Right cardiac atrium (tissue), 5 donors: Measurements from ENCODE around the gene NNAT. TPM values are rescaled to one million over a fixed set of nuclear protein-coding genes. Genes with fewer than 3 reads are reported as not detected.

Source experiments
- ATAC-seq, 2 donors: fragments of 200-7000 bp; cut with Tn5 transposase; one replicate each; pipeline versions ENCODE4 v1.8.0 to v1.9.1; 2020; ENCODE audit warnings: moderate library complexity in 2 of 2, mild to moderate bottlenecking in 1 of 2
- DNase-seq, 3 donors: peaks; one replicate each; pipeline ENCODE4 v3.0.0-alpha.2; 2020
- H3K27ac ChIP-seq: one replicate; pipeline ENCODE4 v1.5.1; 2013; ENCODE audit warnings: mild to moderate bottlenecking, low read length, control low read depth, moderate library complexity
- H3K27me3 ChIP-seq: one replicate; pipeline ENCODE4 v1.6.1; 2013; ENCODE audit not compliant: control insufficient read depth, insufficient read depth
- H3K4me1 ChIP-seq: one replicate; pipeline ENCODE4 v1.6.1; 2013; ENCODE audit warnings: low read length; ENCODE audit not compliant: control insufficient read depth, insufficient read depth
- H3K4me3 ChIP-seq: one replicate; pipeline ENCODE4 v1.5.1; 2013; ENCODE audit warnings: low read length, control low read depth
- H3K9me3 ChIP-seq: one replicate; pipeline ENCODE4 v1.6.1; 2013; ENCODE audit warnings: low read length; ENCODE audit not compliant: control insufficient read depth
- WGBS: extraction: QIAGEN DNeasy Blood & Tissue Kit; methylation state at CpG from one replicate; pipeline ENCODE4 v1.1.7; 2013; 5-methylcytosine and 5-hydroxymethylcytosine counted together
- intact Hi-C, 4 donors: fragments of 100-400 bp; cut with DNase I; formaldehyde crosslinking; loops; one replicate each; pipeline versions ENCODE4 v1.11.0 to v1.14.0; 2022 to 2023
- polyA plus RNA-seq: library from polyadenylated mRNA; stranded (reverse); fragments of 200-250 nt; gene quantifications from one replicate; pipeline ENCODE4 v1.2.3, GENCODE V29; 2013
- total RNA-seq, 4 donors: library from RNA; stranded (reverse); fragmentation: NEBNext Ultra II Directional; extraction: Animal tissue kit (Norgen Biotek cat#: 25700); gene quantifications; one replicate each; pipeline ENCODE4 v1.2.1, GENCODE V29; 2021
- donor health status: healthy with polysubstance abuse.
- donor health status: DM: no; HTN: yes; CAD: no.
- donor health status: DM: no; HTN: no; CAD: no.
- donor health status: DM: no; HTN: yes; CAD: no; lungs with severe emphysema.
- donor health status: DM: yes; HTN: yes; CAD: no.

NNAT gene
- total and polyA plus RNA-seq, 5 donors = 0.60 to 1.2 (median 0.95) TPM; not detected in 1

DNA sequence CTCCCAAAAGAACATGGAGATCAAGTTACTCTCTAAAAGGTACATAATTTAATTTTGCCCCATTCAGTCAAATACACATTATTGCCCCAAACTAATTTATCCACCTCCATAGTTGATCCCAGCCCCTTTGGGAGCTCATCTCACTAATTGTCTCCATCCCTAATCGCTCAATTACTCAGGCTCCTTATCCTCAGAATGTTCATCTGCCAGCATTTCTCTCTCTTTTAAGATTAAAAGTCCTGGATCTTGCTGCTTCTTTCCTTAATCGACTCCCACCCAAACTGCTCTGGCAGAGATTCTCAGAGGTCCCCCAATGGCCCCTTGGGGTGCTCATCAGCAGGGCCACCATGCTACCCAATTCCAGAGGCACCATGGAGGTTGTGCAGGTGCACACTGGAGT lies 18.4 kb upstream of the NNAT start:
- H3K4me3 ChIP-seq = no peak overlapping the region
- no peak overlapping the region for H3K27ac ChIP-seq
- intact Hi-C loops = no loop called here
- 83% methylated on average over 2 of the region's 2 CpGs for WGBS
- no peaks in the 10 kb centered on the region for H3K27me3 ChIP-seq
- no peak for DNase-seq
- no peaks in the 10 kb centered on the region for H3K9me3 ChIP-seq
- H3K4me1 ChIP-seq = peaks cover 2% of the 10 kb centered on the region
- ATAC-seq = no peak

DNA sequence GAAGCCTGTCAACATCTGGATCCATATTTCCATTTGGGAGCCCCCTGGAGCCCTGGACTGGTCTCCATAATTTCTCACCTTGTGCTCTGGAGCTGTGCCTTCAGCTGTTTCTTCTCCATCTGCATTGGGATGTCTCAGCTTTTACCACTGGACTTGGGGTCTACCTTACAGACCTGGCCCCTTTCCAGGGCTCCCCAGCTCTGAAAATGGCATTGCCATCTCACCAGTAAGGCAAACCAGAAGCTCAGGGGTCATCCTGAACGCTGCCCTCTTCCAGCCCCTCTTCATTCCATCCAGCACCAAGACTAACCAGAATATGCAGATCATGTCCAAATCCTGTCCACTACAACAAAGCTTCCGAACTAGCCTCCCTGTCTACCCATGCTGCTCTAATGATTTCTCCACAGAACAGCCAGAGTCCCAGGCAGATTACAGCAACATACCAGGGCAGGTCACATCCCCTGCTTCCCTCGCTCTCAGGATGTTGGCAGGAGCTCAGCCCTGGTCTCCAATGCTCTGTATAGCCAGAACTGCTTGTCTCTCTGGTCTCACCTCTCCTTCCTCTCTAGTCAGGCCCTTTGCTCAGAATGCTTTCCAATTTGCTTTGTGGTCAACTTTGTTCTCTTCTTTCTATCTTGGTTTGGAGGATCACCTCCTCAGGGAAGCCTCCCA lies 17.7 kb upstream of the NNAT start:
- ATAC-seq (peak; percentile 58 to 80), DNase-seq (peak in 1 of 3 donors; percentile 60)
- Histone ChIP-seq H3K27me3 (no peaks in the 10 kb centered on the region), H3K4me1 (peaks cover 2% of the 10 kb centered on the region), H3K27ac (no peak overlapping the region), H3K9me3 (no peaks in the 10 kb centered on the region), H3K4me3 (no peak overlapping the region)
- intact Hi-C loops = no loop called here
- 59% methylated on average over 3 of the region's 3 CpGs for WGBS

DNA sequence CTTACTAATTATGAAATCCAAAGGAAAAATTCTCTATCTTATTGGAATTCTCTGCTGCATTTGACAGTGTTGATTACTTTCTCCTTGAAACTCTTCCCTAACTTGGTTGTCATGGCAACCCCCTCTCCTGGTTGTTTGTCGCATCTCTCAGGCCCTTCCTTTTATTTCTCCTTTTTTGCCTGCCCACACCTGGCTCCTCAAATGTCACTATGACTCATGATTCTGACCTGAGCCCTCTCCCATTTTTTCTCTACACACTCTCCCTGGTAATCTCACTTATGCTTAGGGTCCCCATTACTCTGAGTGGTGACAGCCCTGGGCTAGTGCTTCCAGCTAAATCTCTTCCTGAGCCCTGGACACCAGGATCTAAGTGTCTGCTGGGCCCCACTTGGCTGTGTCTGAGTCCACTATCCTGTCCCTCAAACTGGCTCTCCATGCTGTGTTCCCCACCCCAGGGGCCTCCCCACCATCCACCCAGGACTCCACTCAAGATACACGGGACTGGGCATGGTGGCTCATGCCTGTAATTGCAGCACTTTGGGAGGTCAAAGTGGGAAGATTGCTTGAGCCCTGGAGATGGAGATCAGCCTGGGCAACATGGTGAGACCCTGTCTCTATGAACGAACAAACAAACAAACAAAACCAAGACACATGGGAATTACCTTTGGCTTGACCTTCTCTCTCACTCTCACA lies 16.5 kb upstream of the NNAT start:
- Histone ChIP-seq H3K27me3 (no peaks in the 10 kb centered on the region), H3K27ac (no peak overlapping the region), H3K9me3 (no peaks in the 10 kb centered on the region), H3K4me1 (peaks cover 2% of the 10 kb centered on the region), H3K4me3 (no peak overlapping the region)
- 64% methylated on average over 3 of the region's 3 CpGs for WGBS
- no peak for ATAC-seq
- intact Hi-C loops = no loop called here
- no peak for DNase-seq

DNA sequence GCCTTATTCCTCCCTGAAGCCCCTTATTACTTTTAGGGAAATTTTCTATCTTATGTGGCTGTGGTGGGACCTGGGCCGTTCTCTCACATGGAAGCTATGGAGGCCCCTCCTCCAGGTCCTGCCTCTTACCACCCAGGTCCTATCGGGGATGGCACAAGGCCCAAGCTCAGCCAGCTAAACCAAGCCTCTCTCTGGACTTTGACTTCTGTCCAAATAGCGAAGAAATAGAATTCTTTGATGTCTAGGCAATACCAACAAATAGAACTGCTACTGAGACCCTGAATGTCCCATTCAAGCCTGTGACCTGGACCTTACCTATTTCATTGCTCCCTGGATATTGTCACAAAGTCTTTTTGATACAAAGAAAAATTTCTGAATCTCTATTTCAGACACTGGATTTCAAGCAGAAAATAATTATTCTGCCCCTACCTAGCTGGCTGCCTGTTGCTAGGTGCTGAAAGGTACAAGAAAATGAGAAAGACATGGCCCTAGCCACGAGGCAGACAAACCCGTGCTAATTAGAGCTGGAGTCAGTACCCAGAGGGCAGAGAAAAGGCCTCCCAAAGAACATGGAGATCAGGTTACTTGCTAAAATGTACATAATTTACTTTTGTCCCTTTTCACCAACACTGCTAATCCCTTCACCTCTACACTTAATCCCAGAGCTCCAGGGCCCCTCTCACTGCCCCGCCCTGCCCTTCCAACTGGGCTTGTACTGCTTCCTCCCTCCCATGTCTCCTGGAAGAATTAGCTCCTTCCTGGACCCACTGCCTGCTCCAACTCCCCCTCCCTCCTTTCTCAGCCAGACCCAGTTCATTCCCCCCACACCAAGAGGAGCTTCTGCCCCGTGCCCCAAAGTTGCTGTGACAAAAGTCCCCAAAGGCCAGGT lies 15.5 kb upstream of the NNAT start:
- intact Hi-C loops = no loop called here
- ATAC-seq (no peak), DNase-seq (no peak)
- 78% methylated on average over 7 of the region's 7 CpGs for WGBS
- Histone ChIP-seq H3K4me1 (peaks cover 2% of the 10 kb centered on the region), H3K4me3 (no peak overlapping the region), H3K27ac (no peak overlapping the region), H3K27me3 (no peaks in the 10 kb centered on the region), H3K9me3 (no peaks in the 10 kb centered on the region)

DNA sequence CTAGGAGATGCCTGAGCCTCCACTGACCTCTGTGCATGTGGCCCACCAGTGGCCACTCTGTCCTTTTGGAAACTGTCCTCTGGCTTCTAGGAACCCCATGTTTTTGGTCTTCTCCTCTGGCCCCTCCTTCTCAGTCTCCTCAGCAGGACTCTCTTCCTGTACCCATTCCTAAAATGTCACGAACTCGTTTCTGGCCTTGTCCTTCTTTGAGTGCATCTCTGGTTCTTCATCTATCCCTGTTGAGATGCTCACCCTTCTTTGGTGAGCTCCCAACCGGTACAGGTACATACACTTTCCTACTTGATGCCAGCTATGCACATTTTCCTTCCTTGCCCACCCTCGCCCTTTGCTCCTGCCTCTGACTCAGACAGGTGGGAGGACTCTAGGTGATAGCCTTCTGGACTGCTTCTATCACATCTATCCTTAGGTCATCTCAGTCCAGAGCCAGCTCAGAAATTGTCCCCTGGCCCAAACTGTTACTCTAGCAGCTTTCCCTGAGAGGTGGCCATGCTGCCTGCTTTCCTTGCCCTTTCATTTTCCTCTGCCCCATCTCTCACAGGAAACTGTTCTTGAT lies 14.8 kb upstream of the NNAT start:
- peaks cover 2% of the 10 kb centered on the region for H3K4me1 ChIP-seq
- H3K9me3 ChIP-seq = no peaks in the 10 kb centered on the region
- intact Hi-C loops = no loop called here
- H3K27ac ChIP-seq = no peak overlapping the region
- 80% methylated on average over 4 of the region's 4 CpGs for WGBS
- DNase-seq (no peak), ATAC-seq (no peak)
- H3K27me3 ChIP-seq = no peaks in the 10 kb centered on the region
- H3K4me3 ChIP-seq = no peak overlapping the region

DNA sequence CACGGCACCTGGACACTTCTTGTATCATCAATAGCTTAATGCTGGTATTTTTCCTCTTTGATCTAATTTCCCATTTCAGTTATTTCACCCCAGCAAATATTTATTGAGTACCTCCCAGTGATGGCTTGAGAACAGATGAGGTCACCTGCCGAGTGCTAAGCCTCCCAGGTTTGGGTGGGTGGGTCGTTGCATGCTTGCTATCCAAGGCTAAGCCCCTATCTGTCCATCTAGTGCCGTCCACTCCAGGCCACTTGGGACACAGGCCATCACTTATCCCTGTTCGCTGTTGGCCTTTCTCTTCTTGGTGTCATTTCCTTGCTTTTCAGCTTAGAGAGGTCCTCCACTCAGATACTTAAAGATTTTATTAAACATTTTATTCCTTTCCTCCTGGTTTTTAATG lies 10.8 kb upstream of the NNAT start:
- H3K27ac ChIP-seq = no peak overlapping the region
- no peak overlapping the region for H3K4me3 ChIP-seq
- DNase-seq (no peak), ATAC-seq (no peak)
- intact Hi-C loops = no loop called here
- H3K27me3 ChIP-seq = no peaks in the 10 kb centered on the region
- H3K9me3 ChIP-seq = no peaks in the 10 kb centered on the region
- peaks cover 2% of the 10 kb centered on the region for H3K4me1 ChIP-seq
- WGBS = 89% methylated on average over 5 of the region's 5 CpGs

DNA sequence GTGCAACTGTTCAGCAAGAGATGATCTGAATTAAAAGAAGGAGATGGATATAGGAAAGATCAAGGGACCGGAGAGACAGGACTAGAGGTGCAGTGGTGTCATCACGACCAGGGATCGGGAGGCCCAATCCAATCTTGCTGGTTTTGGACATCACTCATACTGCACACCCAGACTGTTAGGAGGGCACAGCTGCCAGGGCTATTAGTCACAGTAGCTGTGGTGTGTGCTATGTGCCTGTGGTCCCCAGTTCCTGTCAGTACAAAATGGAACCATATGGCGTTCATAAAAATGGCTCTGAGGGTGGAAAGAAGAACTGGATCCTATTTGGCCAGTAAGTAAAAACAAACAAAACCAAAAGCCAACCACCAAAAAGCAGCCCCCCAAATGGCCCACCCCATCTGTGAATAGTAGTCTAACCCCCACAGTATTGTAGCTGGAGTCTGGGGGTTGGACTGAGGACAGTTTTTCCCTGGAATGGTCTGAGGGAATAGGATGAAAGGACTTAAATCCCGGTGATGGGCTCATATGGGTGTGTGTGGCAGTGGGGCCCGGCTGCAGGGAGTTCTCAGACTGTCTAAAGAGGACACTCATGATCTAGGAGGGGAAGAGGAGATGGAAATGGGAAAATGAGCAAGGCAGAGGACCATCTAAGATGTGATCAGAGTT lies 9.3 kb upstream of the NNAT start:
- 94% methylated on average over 6 of the region's 6 CpGs for WGBS
- Histone ChIP-seq H3K27ac (no peak overlapping the region), H3K4me1 (no peaks in the 10 kb centered on the region), H3K9me3 (no peaks in the 10 kb centered on the region), H3K27me3 (no peaks in the 10 kb centered on the region), H3K4me3 (no peak overlapping the region)
- intact Hi-C loops = no loop called here
- DNase-seq (no peak), ATAC-seq (no peak)

DNA sequence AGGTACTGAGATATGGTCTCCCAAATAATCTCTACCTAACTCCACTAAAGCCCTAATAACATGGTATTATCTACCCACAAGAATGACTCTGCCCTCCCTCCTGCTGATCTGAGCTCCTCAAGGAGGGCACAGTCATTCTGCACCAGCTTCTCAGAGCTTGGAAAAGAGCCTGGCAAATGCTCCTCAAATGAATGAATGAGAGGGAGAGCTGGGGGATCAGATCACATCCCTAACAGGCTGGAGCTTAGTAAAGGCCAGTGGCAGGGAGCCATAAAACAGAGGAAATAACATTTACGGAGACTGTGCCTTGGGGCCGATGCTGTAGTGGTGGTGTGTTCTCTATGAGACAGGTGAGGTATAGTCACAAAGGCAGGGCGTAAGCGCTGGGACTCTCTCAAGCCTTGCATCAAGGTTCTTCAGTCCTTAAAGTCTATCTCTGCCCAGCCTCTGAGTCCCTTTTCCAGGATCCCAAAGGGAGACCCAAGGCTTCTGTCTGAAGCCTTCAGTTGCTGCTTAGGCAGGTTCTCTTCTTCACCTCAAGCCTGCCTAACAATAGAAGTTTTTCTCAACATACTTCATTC lies 7.2 kb upstream of the NNAT start:
- peaks cover 4% of the 10 kb centered on the region for H3K4me1 ChIP-seq
- 77% methylated on average over 4 of the region's 4 CpGs for WGBS
- H3K27ac ChIP-seq = no peak overlapping the region
- no peak for ATAC-seq
- H3K27me3 ChIP-seq = no peaks in the 10 kb centered on the region
- no peak overlapping the region for H3K4me3 ChIP-seq
- no peaks in the 10 kb centered on the region for H3K9me3 ChIP-seq
- no peak for DNase-seq
- intact Hi-C loops = no loop called here

DNA sequence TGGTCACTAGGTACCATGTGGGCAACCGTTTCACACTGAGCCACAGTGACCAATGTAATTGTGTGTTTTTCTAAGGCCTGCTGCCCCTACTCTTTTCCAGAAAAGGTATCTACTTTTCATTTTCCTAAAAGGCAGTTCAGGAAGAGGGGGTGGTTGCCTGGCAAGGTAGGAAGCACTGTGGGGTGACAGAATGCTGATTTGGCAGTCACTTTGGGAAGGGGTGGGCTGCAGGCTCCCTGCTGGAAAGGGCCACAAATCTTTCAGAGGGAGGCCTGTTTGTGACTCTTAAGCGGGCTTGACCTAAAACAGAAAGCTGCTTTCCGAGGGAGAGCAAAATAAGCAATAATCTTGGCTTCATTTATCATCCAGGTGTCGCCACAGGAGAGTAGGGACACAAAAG lies 5.2 kb upstream of the NNAT start:
- DNase-seq (no peak), ATAC-seq (no peak)
- Histone ChIP-seq H3K27ac (no peak overlapping the region), H3K4me1 (peaks cover 12% of the 10 kb centered on the region), H3K4me3 (no peak overlapping the region), H3K9me3 (no peaks in the 10 kb centered on the region), H3K27me3 (no peaks in the 10 kb centered on the region)
- 86% methylated on average over 4 of the region's 4 CpGs for WGBS
- intact Hi-C loops = no loop called here
